Astrocyte of the spinal cord (primary cell): ENCODE data around the gene XXYLT1.
A peak's percentile ranks its signal among the peaks of the same experiment; 100 is the strongest.

ENCODE experiments used
- DNase-seq: peaks from one replicate; pipeline ENCODE4 v3.0.0; 2011; ENCODE audit warnings: low read depth, low spot score
- H3K4me3 ChIP-seq: 2 replicates; pipeline ENCODE4 v1.5.1; 2011; ENCODE audit warnings: low read depth, mild to moderate bottlenecking, low read length, moderate library complexity
- in situ Hi-C: cut with HindIII; loops from 2 replicates; pipeline ENCODE4 v1.10.0; 2017; ENCODE audit warnings: low sequenced_read_pairs
- TF ChIP-seq, protein P1 (sequence below): IDR thresholded peaks from 2 replicates; pipeline ENCODE4 v1.5.1; 2012; ENCODE audit warnings: low read depth, mild to moderate bottlenecking, low read length, inconsistent platforms

The XXYLT1 gene

GRCh38 chr3:195117978-195118581, 152.9 kb downstream of the XXYLT1 start:
- in situ Hi-C loops, result no loop called here
- TF ChIP-seq, protein P1, sequence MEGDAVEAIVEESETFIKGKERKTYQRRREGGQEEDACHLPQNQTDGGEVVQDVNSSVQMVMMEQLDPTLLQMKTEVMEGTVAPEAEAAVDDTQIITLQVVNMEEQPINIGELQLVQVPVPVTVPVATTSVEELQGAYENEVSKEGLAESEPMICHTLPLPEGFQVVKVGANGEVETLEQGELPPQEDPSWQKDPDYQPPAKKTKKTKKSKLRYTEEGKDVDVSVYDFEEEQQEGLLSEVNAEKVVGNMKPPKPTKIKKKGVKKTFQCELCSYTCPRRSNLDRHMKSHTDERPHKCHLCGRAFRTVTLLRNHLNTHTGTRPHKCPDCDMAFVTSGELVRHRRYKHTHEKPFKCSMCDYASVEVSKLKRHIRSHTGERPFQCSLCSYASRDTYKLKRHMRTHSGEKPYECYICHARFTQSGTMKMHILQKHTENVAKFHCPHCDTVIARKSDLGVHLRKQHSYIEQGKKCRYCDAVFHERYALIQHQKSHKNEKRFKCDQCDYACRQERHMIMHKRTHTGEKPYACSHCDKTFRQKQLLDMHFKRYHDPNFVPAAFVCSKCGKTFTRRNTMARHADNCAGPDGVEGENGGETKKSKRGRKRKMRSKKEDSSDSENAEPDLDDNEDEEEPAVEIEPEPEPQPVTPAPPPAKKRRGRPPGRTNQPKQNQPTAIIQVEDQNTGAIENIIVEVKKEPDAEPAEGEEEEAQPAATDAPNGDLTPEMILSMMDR, result peak; percentile 21
- no peak for DNase-seq
- no peak overlapping the region for H3K4me3 ChIP-seq

DNA sequence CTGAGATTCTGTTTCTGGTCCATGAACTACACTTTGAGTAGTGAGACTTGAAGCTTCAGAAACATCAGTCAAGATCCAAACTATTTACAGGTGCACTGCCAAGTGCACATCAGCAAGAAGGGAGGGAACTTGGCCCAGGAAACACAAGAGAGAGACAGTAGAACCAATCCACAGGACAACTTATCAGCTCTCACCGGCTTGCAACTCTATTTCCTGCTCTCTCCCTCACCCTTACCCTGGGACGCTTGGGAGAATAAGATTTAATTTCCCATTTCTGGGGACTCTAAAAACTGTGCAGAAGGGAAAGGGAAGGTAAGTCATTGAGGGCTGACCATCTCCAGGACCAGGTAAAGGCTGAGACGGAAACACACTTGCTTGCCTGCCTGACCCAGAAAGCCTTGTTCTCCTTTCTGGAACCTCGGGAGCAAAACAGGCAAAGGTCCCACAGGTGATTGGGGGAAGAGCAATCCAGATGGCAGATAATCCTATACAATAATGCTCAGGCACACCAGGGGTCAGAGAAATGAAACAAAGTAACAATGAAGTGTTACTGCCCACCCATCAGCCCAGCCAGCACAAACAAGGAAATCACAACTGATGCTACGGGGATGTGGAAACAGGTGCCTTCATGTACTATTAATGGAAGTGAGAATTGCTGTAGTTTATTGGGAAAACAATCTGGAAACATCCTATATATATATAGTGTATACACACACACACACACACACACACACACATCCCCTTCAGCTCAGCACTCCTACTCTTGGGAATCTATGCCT, 154.4 kb downstream of the XXYLT1 start:
- no peak for DNase-seq
- TF ChIP-seq, protein P1, result no peak
- in situ Hi-C loops, result no loop called here
- no peak overlapping the region for H3K4me3 ChIP-seq

- DNase-seq, result no peak
- in situ Hi-C loops, result no loop called here
- TF ChIP-seq, protein P1, result no peak
- no peak overlapping the region for H3K4me3 ChIP-seq
These were observed 155.2 kb downstream of the XXYLT1 start for GRCh38 chr3:195115600-195116406.

GRCh38 chr3:195114786-195115599, 156.0 kb downstream of the XXYLT1 start:
- H3K4me3 ChIP-seq, result no peak overlapping the region
- in situ Hi-C loops, result no loop called here
- TF ChIP-seq, protein P1, result no peak
- DNase-seq, result no peak

GRCh38 chr3:195113536-195114425, 157.2 kb downstream of the XXYLT1 start:
- TF ChIP-seq, protein P1, result no peak
- no peak overlapping the region for H3K4me3 ChIP-seq
- in situ Hi-C loops, result no loop called here
- no peak for DNase-seq
